Measurements from ENCODE around the gene ZMYND11.

Gene ZMYND11

DNA sequence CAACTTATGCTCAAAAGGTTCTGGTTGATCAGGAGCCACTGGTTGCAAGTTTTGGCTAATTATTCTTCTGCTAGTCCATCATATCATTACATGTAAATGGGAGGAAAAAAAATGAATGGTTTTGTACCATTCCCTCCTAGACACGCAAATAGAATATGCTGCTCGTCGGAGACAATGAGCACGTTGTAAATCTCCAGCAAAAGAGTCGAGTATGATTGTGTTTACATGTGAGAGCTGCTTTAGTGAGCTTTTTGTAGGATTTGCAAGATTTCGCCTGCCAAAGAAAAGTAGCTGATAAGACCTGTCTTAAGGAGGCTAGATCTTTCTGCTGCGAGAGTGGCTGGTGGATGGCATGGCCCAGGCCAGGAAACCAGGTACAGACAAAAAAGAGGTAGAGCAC lies 109.0 kb downstream of the ZMYND11 start:
- Histone ChIP-seq H3K36me3 (replicated peaks; ENCODE audit: insufficient read depth, low read length) (peaks cover 5% of the 10 kb centered on the region; the same call in 1 of the 2 replicates), H3K4me3 (ENCODE audit: low read length) (no peak overlapping the region), H3F3A (ENCODE audit: insufficient read depth, low read length) (no peaks in the 10 kb centered on the region), H3K27me3 (replicated peaks; ENCODE audit: insufficient read depth, low read length) (no peaks in the 10 kb centered on the region), H3K79me2 (ENCODE audit: low read length) (no peaks in the 10 kb centered on the region), H3K9ac (ENCODE audit: low read length) (no peak overlapping the region), H2AFZ (ENCODE audit: low read length) (no peak overlapping the region), H4K20me1 (ENCODE audit: insufficient read depth, low read length) (no peaks in the 10 kb centered on the region), H3K27ac (ENCODE audit: low read length) (no peak overlapping the region), H3K4me2 (ENCODE audit: low read depth, low read length) (no peak overlapping the region), H3K9me3 (replicated peaks; ENCODE audit: insufficient read depth, low read length) (no peaks in the 10 kb centered on the region), H3K4me1 (ENCODE audit: low read length) (no peaks in the 10 kb centered on the region), H3K9me2 (replicated peaks; ENCODE audit: insufficient read depth, low read length) (no peaks in the 10 kb centered on the region)
- TF ChIP-seq EZH2 (optimal IDR thresholded peaks at IDR 0.05; ENCODE audit: low read depth, low read length), result no peak
- TF ChIP-seq EZH2phosphoT487 (IDR thresholded peaks at IDR 0.05; ENCODE audit: low read length), result no peak
- TF ChIP-seq, protein P1, sequence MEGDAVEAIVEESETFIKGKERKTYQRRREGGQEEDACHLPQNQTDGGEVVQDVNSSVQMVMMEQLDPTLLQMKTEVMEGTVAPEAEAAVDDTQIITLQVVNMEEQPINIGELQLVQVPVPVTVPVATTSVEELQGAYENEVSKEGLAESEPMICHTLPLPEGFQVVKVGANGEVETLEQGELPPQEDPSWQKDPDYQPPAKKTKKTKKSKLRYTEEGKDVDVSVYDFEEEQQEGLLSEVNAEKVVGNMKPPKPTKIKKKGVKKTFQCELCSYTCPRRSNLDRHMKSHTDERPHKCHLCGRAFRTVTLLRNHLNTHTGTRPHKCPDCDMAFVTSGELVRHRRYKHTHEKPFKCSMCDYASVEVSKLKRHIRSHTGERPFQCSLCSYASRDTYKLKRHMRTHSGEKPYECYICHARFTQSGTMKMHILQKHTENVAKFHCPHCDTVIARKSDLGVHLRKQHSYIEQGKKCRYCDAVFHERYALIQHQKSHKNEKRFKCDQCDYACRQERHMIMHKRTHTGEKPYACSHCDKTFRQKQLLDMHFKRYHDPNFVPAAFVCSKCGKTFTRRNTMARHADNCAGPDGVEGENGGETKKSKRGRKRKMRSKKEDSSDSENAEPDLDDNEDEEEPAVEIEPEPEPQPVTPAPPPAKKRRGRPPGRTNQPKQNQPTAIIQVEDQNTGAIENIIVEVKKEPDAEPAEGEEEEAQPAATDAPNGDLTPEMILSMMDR (IDR thresholded peaks at IDR 0.05; ENCODE audit: low read length), result no peak
- DNase-seq, result no peak

DNA sequence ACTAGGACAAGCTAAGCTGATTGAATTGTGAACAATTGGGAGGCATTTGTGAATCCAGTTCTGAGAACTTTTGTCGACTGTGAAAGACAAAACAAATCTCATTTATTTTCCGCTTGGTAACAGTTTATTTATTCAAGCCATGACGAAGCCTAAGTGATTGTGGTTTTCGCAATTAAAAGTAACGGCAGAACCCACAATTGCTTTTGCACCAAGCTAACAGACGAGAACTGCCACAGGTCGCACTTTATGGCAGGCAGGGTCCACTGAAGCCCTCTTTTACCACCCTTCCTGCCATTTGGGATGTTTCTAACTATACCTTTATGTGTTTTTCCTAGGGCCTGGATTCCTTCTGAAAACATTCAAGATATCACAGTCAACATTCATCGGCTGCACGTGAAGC lies 111.2 kb downstream of the ZMYND11 start:
- peaks cover 3% of the 10 kb centered on the region; the same call in 1 of the 2 replicates for H3K36me3 ChIP-seq (replicated peaks; ENCODE audit: insufficient read depth, low read length)
- no peaks in the 10 kb centered on the region for H3K4me1 ChIP-seq (ENCODE audit: low read length)
- H2AFZ ChIP-seq (ENCODE audit: low read length), result no peak overlapping the region
- H3K4me3 ChIP-seq (ENCODE audit: low read length), result no peak overlapping the region
- no peaks in the 10 kb centered on the region for H3K27me3 ChIP-seq (replicated peaks; ENCODE audit: insufficient read depth, low read length)
- TF ChIP-seq EZH2phosphoT487 (IDR thresholded peaks at IDR 0.05; ENCODE audit: low read length) (no peak), EZH2 (optimal IDR thresholded peaks at IDR 0.05; ENCODE audit: low read depth, low read length) (no peak)
- TF ChIP-seq, protein P1 (IDR thresholded peaks at IDR 0.05; ENCODE audit: low read length), result no peak
- no peak overlapping the region for H3K4me2 ChIP-seq (ENCODE audit: low read depth, low read length)
- no peak overlapping the region for H3K9ac ChIP-seq (ENCODE audit: low read length)
- no peaks in the 10 kb centered on the region for H3F3A ChIP-seq (ENCODE audit: insufficient read depth, low read length)
- H3K9me3 ChIP-seq (replicated peaks; ENCODE audit: insufficient read depth, low read length), result no peaks in the 10 kb centered on the region
- H3K79me2 ChIP-seq (ENCODE audit: low read length), result no peaks in the 10 kb centered on the region
- no peaks in the 10 kb centered on the region for H3K9me2 ChIP-seq (replicated peaks; ENCODE audit: insufficient read depth, low read length)
- no peak for DNase-seq
- H3K27ac ChIP-seq (ENCODE audit: low read length), result no peak overlapping the region
- no peaks in the 10 kb centered on the region for H4K20me1 ChIP-seq (ENCODE audit: insufficient read depth, low read length)

DNA sequence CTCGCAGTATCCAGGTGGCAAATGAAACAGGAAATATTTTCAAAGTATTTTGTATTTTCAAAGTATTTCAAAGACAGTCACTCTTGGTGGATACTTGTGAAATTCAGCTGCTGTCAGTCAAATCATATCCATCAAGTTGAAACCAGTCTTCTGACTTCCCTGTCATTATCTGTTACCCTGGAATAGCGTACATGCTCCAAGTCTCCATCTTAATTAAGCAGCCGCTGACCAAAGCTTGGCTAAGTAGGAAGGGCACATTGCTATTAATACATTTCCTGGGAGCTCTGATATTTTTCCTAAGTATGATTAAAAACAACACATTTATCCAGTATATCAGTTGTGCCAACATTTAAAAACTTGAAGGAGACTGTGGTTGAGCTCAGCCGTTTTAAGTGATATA lies 112.2 kb downstream of the ZMYND11 start:
- H3K36me3 ChIP-seq (replicated peaks; ENCODE audit: insufficient read depth, low read length), result peaks cover 3% of the 10 kb centered on the region; the same call in 1 of the 2 replicates
- no peak overlapping the region for H3K4me3 ChIP-seq (ENCODE audit: low read length)
- H3K4me2 ChIP-seq (ENCODE audit: low read depth, low read length), result no peak overlapping the region
- H3K79me2 ChIP-seq (ENCODE audit: low read length), result no peaks in the 10 kb centered on the region
- H2AFZ ChIP-seq (ENCODE audit: low read length), result no peak overlapping the region
- no peaks in the 10 kb centered on the region for H3K9me2 ChIP-seq (replicated peaks; ENCODE audit: insufficient read depth, low read length)
- H3K27me3 ChIP-seq (replicated peaks; ENCODE audit: insufficient read depth, low read length), result no peaks in the 10 kb centered on the region
- no peaks in the 10 kb centered on the region for H3K4me1 ChIP-seq (ENCODE audit: low read length)
- no peaks in the 10 kb centered on the region for H4K20me1 ChIP-seq (ENCODE audit: insufficient read depth, low read length)
- H3K9ac ChIP-seq (ENCODE audit: low read length), result no peak overlapping the region
- no peak overlapping the region for H3K27ac ChIP-seq (ENCODE audit: low read length)
- H3K9me3 ChIP-seq (replicated peaks; ENCODE audit: insufficient read depth, low read length), result no peaks in the 10 kb centered on the region
- no peaks in the 10 kb centered on the region for H3F3A ChIP-seq (ENCODE audit: insufficient read depth, low read length)
- TF ChIP-seq, protein P1 (IDR thresholded peaks at IDR 0.05; ENCODE audit: low read length), result no peak
- TF ChIP-seq EZH2 (optimal IDR thresholded peaks at IDR 0.05; ENCODE audit: low read depth, low read length) (no peak), EZH2phosphoT487 (IDR thresholded peaks at IDR 0.05; ENCODE audit: low read length) (no peak)
- no peak for DNase-seq
